Uterus (tissue), 2 donors: ENCODE data around the gene GTF3C6.

Source experiments
- POLR2A ChIP-seq, 2 donors: fragments of 450-650 bp; IDR thresholded peaks; one replicate each; pipeline ENCODE4 v1.6.1; 2016; ENCODE audit warnings: antibody characterized with exemption in 2 of 2, mild to moderate bottlenecking in 1 of 2, moderate library complexity in 1 of 2
- TF ChIP-seq, protein P1 (sequence below), 4 experiments: fragments of 200-600 bp in 2 of 4; fragments of 450-650 bp in 2 of 4; sonication (generic) in 2 of 4; IDR thresholded peaks; one replicate each; pipeline ENCODE4 v1.5.1; 2016 to 2019; ENCODE audit warnings: antibody characterized with exemption in 4 of 4, mild to moderate bottlenecking in 2 of 4, moderate library complexity in 1 of 4

GRCh38 chr6:110980227-110980626, 21.7 kb downstream of the GTF3C6 start:
- TF ChIP-seq, protein P1, sequence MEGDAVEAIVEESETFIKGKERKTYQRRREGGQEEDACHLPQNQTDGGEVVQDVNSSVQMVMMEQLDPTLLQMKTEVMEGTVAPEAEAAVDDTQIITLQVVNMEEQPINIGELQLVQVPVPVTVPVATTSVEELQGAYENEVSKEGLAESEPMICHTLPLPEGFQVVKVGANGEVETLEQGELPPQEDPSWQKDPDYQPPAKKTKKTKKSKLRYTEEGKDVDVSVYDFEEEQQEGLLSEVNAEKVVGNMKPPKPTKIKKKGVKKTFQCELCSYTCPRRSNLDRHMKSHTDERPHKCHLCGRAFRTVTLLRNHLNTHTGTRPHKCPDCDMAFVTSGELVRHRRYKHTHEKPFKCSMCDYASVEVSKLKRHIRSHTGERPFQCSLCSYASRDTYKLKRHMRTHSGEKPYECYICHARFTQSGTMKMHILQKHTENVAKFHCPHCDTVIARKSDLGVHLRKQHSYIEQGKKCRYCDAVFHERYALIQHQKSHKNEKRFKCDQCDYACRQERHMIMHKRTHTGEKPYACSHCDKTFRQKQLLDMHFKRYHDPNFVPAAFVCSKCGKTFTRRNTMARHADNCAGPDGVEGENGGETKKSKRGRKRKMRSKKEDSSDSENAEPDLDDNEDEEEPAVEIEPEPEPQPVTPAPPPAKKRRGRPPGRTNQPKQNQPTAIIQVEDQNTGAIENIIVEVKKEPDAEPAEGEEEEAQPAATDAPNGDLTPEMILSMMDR (IDR thresholded peaks at IDR 0.05), result no peak
- no peak for TF ChIP-seq POLR2A (IDR thresholded peaks at IDR 0.05)
